ENCODE data around the gene LIPC. TPM values are rescaled to one million over a fixed set of nuclear protein-coding genes. Genes with fewer than 3 reads are reported as not detected.

The LIPC gene
- total RNA-seq, 6 experiments from 2014 or later: 31.1 to 213 (median 86.1) TPM

DNA sequence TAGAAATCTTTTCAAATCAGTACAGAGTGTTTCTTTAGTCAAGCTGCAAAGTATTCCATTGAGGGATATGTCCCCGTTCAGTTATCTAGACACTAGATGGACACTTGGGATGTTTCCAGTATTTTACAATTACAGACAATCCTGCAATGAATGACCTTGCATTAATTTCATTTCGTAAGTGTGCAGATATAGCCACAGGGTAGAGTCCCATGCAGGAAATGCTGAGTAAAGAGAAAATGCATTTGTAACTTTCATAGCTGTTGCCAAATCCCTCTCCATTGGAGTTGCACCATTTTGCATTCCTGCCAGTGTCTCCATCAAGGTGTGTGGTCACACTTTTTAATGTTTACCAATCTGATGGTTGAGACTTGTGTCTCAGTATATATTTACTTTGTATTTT is 92.5 kb downstream of the LIPC start:
- WGBS (ENCODE audit: insufficient coverage, low coverage, low lambda C conversion rate, missing lambda C conversion rate): 2% methylated on average over 2 of the region's 2 CpGs
- TF ChIP-seq, protein P1, sequence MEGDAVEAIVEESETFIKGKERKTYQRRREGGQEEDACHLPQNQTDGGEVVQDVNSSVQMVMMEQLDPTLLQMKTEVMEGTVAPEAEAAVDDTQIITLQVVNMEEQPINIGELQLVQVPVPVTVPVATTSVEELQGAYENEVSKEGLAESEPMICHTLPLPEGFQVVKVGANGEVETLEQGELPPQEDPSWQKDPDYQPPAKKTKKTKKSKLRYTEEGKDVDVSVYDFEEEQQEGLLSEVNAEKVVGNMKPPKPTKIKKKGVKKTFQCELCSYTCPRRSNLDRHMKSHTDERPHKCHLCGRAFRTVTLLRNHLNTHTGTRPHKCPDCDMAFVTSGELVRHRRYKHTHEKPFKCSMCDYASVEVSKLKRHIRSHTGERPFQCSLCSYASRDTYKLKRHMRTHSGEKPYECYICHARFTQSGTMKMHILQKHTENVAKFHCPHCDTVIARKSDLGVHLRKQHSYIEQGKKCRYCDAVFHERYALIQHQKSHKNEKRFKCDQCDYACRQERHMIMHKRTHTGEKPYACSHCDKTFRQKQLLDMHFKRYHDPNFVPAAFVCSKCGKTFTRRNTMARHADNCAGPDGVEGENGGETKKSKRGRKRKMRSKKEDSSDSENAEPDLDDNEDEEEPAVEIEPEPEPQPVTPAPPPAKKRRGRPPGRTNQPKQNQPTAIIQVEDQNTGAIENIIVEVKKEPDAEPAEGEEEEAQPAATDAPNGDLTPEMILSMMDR (IDR thresholded peaks at IDR 0.05): no peak
- no peak for TF ChIP-seq POLR2A (IDR thresholded peaks at IDR 0.05)
- intact Hi-C loops (cut with DNase I): no loop called here
- Histone ChIP-seq H3K4me3 (no peak overlapping the region), H3K36me3 (no peaks in the 10 kb centered on the region), H3K27ac (peak overlapping the region in 1 of 3 donors; percentile 16), H3K27me3 (no peaks in the 10 kb centered on the region), H3K4me1 (peaks cover 0 to 51% (median 12%) of the 10 kb centered on the region in 4 donors), H3K9me3 (no peaks in the 10 kb centered on the region)
- DNase-seq (peak in 1 of 3 donors; percentile 75), ATAC-seq (peak in 3 of 4 donors; percentile 12 to 39 (median 23))

DNA sequence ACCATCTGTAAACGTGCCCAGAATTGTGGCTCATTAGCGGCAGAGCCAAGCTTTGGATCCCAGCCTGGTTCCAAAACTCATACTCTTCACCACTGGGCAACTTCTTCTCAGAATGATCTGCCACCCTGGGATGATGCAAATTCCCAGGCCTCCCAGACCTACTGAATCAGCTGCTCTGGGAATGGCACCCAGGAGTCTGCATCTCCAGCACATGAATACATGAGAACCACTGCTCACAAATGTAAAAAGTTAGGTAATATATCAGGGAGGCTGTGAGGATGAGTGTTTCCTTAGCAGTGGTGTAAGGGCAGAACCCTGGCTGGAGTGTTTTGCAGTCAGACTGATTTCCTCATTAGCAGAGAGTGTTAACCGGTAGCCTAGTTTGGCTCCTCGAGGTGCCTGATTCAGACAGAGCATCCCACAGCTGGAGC is 94.2 kb downstream of the LIPC start:
- DNase-seq: peak in 1 of 3 donors; percentile 77
- no peaks in the 10 kb centered on the region for H3K9me3 ChIP-seq
- H3K4me1 ChIP-seq: peaks cover 0 to 56% (median 12%) of the 10 kb centered on the region in 4 donors
- 26% methylated on average over 4 of the region's 4 CpGs for WGBS (ENCODE audit: insufficient coverage, low coverage, low lambda C conversion rate, missing lambda C conversion rate)
- H3K4me3 ChIP-seq: no peak overlapping the region
- ATAC-seq: peak in 2 of 4 donors; percentile 9 to 18
- TF ChIP-seq, protein P1 (IDR thresholded peaks at IDR 0.05): no peak
- TF ChIP-seq POLR2A (IDR thresholded peaks at IDR 0.05): no peak
- intact Hi-C loops (cut with DNase I): no loop called here
- no peaks in the 10 kb centered on the region for H3K27me3 ChIP-seq
- no peaks in the 10 kb centered on the region for H3K36me3 ChIP-seq
- peak overlapping the region in 1 of 3 donors; percentile 84 for H3K27ac ChIP-seq

DNA sequence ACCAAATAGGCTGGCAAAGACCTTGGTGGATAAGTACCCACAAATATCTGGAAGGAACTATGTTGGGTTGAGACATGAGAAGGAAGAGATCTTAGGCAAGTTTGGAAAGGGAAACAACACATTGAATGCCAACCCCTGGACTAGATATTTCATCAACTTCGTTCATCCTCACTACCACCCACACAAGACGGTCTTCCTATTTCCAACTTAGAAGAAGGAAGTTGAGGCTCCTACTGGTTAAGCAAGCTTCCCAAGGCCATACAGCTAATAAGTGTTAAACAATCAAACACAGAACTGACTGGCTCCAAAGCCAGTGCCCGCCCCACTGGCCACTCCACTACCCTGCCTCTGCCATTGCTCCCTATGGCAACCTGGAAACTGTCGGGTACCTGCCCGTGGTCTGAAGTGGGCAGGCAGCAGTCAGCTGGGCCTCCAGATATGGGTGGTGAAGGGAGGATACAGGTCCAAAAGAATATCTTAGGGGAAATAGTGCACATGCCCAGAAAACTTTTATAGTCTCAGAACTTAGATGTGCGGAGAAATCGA is 94.9 kb downstream of the LIPC start:
- DNase-seq: peak in 1 of 3 donors; percentile 47

DNA sequence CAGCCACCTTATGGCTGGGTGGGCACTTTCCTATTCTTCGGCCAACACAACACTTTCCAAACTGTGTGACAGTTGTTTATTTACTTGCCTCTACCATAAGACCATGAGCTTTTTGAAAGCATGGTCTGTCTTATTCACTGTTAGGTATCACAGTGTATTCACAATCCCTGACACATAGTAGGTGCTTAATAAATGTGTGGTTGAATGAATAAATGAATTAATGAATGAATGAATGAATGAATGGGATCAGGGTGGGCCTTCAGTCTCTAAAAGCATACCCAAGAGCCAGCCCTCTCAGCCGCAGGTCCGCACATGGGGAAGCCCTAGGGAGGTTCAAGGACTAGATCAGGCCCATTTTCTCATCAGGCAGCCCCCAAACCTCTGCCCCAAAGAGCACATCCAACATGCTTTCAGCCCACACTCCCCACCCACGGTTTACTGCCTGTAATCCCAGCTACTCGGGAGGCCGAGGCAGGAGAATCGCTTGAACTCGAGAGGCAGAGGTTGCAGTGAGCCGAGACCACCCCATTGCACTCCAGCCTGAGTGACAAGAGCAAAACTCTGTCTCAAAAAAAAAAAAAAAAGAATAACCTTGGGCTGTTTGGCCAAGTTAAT is 95.9 kb downstream of the LIPC start:
- DNase-seq (no peak), ATAC-seq (no peak)
- WGBS (ENCODE audit: insufficient coverage, low coverage, low lambda C conversion rate, missing lambda C conversion rate): 10% methylated on average over 6 of the region's 9 CpGs
- Histone ChIP-seq H3K4me3 (peak overlapping the region in 1 of 3 donors; percentile 15), H3K36me3 (no peaks in the 10 kb centered on the region), H3K9me3 (no peaks in the 10 kb centered on the region), H3K27me3 (no peaks in the 10 kb centered on the region), H3K4me1 (peaks cover 0 to 56% (median 12%) of the 10 kb centered on the region in 4 donors), H3K27ac (peak overlapping the region; percentile 20 to 84 (median 71))
- intact Hi-C loops (cut with DNase I): no loop called here
- TF ChIP-seq, protein P1 (IDR thresholded peaks at IDR 0.05): no peak
- no peak for TF ChIP-seq POLR2A (IDR thresholded peaks at IDR 0.05)

More for the DNA sequence above, 94.9 kb downstream of the LIPC start:
- Histone ChIP-seq H3K27me3 (no peaks in the 10 kb centered on the region), H3K4me3 (no peak overlapping the region), H3K4me1 (peaks cover 0 to 56% (median 12%) of the 10 kb centered on the region in 4 donors), H3K36me3 (no peaks in the 10 kb centered on the region), H3K9me3 (no peaks in the 10 kb centered on the region), H3K27ac (peak overlapping the region; percentile 20 to 84 (median 71))
- TF ChIP-seq, protein P1 (IDR thresholded peaks at IDR 0.05): no peak
- TF ChIP-seq POLR2A (IDR thresholded peaks at IDR 0.05): no peak
- peak in 2 of 4 donors; percentile 1 to 2 for ATAC-seq
- intact Hi-C loops (cut with DNase I): no loop called here
- 77% methylated on average over 4 of the region's 7 CpGs for WGBS (ENCODE audit: insufficient coverage, low coverage, low lambda C conversion rate, missing lambda C conversion rate)
